ENCODE results near the gene KCNB1.
"Not testable (repeated sequence)": the region's sequence is repeated elsewhere in the genome, so short reads cannot be mapped to it uniquely, and the experiment has no call there.

KCNB1 gene

DNA sequence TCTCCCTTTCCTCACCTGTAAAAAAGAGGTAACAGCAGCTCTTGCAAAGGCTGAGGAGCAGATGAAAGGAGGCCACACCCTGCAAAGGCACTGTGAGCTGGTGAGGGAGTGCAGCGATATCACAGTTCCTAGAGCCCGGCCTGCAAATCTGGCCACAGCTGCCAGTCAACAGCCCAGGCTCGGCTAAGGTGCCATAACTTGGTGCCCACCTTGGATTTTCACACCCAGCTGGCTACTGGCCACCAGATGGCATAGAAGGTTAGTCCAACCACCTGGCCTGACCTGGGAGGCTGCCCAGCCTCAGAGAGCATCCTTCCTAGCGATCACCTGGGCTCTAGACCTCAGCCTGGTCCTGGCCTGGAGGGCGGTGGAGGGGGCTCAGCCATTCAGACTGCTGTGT lies 46.8 kb downstream of the KCNB1 start:
- DNase-seq (ENCODE audit: low read depth), result no peak

- DNase-seq (ENCODE audit: low read depth), result no peak
These were observed 49.1 kb downstream of the KCNB1 start for GRCh38 chr20:49433333-49433732.

DNA sequence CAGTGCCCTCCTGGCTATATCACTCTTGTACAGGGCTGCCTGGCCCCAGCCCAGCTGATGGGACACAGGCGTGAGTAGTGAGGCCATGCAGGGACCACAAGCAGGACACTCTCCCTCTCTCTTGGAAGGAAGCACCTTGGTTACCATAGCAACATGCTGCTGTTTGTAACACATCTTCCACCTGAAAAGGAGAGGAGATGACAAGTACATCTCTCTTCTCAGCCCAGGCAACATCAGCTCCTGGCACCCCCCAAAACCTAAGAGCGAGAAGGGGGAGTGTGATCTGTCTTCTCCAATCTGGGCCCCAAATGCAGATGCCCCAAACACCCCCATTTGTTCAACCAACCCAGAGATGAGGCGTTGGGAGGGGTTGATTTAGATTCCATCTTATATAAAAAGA lies 49.9 kb downstream of the KCNB1 start:
- DNase-seq (ENCODE audit: low read depth), result no peak

DNA sequence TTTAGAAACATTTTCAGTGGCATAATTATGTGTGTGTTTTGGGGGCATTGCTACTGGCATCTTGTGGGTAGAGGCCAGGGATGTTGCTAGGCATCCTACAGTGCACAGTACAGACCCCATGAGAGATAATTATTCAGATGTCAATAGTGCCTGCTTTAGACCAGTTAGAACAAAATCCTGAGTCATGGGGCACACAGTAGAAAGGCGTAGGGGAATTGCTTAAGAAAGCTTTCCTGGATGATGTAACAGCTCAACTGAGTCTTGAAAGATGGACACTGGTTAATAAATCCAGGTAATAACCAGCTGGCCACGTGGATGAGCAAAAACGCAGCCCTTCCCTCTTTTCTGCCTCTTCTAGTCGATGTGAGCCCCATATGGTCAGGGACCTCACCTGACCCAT lies 51.1 kb downstream of the KCNB1 start:
- DNase-seq (ENCODE audit: low read depth), result no peak

DNA sequence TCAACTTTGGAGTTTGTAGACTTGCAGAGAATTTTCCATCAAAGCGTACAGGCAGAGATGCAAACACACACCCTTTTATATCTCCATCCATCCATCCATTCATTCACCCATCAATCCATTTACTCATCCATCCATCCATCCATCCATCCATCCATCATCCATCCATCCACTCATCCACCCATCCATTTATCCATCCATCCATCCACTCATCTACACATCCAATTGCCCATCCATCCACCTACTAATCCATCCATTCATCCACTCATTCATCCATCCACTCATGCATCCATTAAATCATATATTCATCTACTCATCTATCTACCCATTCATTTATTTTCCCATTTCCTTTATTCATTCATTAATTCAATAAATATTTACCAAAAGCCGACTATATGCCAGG lies 52.1 kb downstream of the KCNB1 start:
- no peak for DNase-seq (ENCODE audit: low read depth)

- no peak for DNase-seq (ENCODE audit: low read depth)
These were observed 54.5 kb downstream of the KCNB1 start for GRCh38 chr20:49427751-49428518.

DNA sequence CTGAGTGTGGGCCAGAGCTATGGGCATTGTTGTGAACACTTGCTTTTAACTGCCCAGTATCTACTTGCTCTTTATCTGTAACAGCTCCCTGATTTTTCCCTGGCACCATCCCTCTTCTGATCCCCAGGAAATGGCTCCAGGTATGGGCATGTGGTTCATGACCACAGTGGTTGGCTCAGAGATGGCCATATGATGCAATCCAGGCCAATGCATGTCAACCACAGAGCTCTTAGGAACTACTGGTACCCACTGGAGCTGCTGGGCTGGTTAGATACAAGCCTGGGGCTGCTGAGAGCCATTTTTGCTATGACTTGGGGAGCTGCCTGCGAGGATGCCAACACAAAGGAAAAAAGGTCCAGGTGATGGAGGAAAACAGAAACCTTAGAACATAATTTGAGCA lies 55.6 kb downstream of the KCNB1 start:
- DNase-seq (ENCODE audit: low read depth), result no peak

DNA sequence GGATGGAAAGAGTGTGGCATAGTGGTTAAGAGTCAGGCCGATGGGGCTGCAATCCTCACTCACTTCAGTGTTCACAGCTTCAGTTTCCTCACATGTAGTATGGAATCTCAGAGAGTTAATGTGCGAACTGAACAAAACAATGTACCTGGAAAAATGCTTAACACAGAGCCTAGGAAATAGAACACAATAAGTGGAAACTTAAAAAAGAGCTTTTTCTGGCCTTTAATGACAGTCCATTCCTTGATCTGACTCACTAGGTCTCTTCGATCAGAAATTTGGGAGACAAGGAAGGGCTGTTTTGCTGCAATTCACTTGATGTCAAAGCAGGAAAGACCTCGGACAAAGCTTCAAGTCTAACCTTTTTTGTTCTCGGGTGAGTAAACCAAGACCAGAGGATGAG lies 56.1 kb downstream of the KCNB1 start:
- DNase-seq (ENCODE audit: low read depth), result no peak

GRCh38 chr20:49424536-49424935 lies 57.9 kb downstream of the KCNB1 start:
- DNase-seq (ENCODE audit: low read depth), result no peak

GRCh38 chr20:49422161-49422560 lies 60.3 kb downstream of the KCNB1 start:
- no peak for DNase-seq (ENCODE audit: low read depth)

DNA sequence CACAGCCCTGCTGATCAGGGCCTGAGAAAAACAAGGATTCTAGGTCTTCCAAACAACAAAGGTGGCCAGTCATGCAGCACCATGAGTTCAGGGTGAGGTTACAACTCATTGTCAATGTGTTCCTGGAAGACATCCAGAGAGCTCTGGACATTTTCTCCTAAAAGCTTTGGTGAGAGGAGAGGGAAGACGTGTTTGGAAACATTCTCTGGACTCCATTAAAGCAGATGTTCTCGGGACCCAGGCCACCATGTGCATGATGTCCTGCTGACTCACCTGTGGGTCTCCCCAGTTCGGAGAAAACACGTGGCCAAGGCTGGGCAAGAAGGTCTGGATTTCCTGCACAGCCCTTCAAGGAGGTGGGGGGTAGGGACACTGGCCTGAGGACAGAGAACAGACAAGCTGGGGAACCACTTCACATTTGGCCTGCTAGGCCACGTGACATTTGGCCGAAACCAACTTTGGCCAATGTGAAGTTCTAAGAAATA lies 61.6 kb downstream of the KCNB1 start:
- no peak for DNase-seq (ENCODE audit: low read depth)

GRCh38 chr20:49420292-49420691 lies 62.2 kb downstream of the KCNB1 start:
- DNase-seq (ENCODE audit: low read depth), result no peak

GRCh38 chr20:49419785-49420184 lies 62.7 kb downstream of the KCNB1 start:
- DNase-seq (ENCODE audit: low read depth), result no peak

- DNase-seq (ENCODE audit: low read depth), result no peak
These were observed 63.7 kb downstream of the KCNB1 start for GRCh38 chr20:49418809-49419208.

DNA sequence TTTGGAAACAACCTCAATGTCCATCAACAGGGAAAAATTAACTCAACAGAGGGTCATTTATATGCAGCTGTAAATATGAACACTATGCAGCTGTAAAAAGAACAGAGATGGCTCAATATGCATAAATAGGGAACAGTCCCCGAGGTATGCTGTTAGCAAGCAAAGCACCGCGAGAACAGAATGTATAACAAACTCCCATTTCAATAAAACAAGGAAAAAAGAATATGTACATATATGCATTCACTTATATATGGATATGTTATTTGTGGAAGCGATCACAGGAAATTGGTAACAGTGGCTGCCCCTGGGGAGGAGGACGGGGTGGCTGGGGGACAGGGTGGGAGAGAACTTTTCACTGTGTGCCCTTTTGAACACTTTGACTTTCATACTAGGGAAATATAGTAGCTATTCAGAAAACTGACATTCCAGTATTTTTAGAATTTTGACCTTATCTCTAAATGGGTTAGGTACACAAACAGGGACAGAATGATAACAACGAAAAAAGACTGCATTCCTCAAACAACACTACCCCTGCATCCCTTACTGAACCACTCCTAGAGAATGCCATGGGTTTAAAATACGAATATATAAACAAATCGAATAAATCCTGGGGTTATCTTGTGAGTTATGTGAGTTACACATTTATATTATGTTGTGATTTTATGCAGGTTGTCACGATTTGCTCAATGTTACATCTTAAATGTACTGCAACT lies 64.5 kb downstream of the KCNB1 start:
- DNase-seq (ENCODE audit: low read depth), result no peak

GRCh38 chr20:49415668-49416044 lies 66.8 kb downstream of the KCNB1 start:
- DNase-seq (ENCODE audit: low read depth), result no peak

DNA sequence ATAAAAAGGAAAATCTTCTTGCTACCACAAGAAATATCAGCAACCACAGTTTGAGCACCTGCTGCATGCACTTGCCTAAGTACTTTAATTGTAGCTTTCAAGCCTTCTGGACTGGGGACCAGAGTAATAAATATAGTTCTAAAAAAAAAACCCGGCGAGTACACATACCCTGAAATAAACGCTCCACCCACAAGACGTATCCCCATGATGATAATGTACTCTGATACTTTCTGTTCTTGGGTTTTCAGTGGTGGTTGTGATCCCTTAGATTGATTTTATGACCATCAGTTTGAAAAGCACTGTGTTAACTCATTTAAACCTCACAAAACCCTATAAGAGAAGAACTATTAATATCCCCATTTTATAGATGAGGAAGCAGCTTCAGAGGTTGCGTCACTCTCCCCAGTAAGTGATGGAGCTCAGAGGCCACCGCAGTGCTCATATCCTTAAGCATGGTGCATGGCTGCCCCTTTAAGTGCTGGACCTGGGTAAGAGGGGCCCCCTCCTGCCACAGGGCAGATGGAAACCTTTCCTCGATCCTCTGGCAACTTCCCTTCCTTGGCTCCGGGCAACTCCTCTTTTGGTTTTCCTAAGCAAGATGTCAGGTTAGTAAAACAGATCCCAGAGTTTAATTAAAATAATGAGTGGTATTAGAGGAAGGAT lies 67.3 kb downstream of the KCNB1 start:
- DNase-seq (ENCODE audit: low read depth), result no peak

DNA sequence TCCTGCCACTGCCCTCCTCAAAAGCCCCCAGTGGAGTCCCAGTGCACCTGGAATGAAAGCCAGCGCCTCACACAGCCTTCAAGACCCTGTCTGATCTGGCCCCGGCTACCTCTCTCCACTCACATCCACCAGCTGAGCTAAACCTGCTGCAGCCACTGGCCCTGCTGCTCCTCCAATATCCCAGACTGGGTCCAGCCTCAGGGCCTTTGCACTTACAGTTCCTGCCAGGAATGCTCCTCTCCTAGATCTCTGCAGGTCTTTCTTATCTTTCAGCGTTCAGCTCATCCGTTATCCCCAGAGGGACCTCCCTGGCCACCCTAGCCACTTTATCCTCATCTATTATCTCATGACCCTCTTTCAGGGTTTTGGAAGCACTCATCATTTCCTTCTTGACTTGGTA lies 68.8 kb downstream of the KCNB1 start:
- DNase-seq (ENCODE audit: low read depth), result no peak

DNA sequence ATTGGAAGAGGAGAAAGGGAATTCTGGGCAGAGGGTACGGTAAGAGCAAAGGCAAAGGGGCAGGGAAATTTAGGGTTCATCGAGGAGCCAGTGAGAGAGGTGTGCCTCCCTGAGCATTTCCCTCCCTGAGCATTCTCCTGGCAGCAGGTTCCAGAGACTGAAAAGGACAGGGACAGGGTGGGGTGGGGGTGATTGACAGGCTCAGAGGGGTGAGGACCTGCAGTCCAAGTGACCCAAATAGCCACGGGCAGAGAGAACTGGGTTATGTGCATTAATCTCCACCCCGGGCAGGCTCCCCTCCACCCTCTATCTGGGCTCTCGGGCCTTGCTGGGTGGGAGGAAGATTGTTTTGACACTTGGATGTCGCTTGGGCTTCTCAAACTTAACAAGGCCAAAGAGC lies 69.5 kb downstream of the KCNB1 start:
- DNase-seq (ENCODE audit: low read depth), result no peak

GRCh38 chr20:49412254-49412653 lies 70.2 kb downstream of the KCNB1 start:
- DNase-seq (ENCODE audit: low read depth), result no peak

GRCh38 chr20:49411221-49411925 lies 71.1 kb downstream of the KCNB1 start:
- DNase-seq (ENCODE audit: low read depth), result no peak

DNA sequence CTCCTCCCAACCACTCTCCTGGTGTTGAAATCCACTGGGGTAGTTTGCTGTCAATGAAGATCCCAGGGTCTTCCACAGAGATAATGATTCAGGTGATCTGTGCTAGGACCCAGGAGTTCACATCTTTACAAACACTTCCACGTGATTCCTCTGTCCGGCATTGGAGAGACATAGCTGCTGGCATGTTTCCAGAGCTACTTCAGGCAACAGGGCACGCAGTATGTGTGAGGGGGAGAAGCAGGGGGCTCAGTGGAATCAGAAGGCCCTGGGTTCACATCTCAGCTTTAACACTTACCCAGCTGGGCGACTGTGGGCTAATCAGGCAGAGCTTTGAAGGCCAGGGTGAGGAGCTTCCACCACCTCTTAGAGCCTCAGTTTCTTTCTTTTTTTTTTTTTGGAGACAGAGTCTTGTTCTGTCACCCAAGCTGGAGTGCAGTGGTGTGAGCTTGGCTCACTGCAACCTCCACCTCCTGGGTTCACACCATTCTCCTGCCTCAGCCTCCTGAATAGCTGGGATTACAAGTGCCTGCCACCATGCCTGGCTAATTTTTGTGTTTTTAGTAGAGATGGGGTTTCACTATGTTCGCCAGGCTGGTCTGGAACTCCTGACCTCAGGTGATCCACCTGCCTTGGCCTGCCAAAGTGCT lies 72.4 kb downstream of the KCNB1 start:
- not testable (repeated sequence) for DNase-seq (ENCODE audit: low read depth)

All from activated T-cell treated with anti-CD3 and anti-CD28 coated beads for 24 hours (primary cell).